ENCODE results near the gene PIK3AP1. TPM values are rescaled to one million over a fixed set of nuclear protein-coding genes. Genes with fewer than 3 reads are reported as not detected.

The PIK3AP1 gene
- total and polyA plus RNA-seq, 2 of the 13 experiments (the other 11 are each of a cell fraction or from before 2014, with no cell fraction given), result 3.6 to 13.8 TPM

DNA sequence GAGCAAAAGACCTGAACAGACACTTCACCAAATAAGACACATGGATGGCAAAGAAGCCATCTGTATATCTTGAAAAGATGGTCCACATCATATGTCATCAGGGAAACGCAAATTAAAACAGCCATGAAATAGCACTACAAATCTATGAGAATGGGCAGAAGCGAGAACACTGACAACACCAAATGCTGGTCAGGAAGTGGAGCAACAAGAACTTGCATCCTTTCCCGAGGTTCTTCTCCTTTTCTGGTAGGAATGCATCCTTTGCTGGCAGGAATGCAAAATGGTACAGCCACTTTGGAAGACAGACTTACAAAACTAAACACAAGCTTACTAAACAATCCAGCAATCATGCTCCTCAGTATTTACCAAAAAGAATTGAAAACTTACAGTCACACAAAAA, 60.0 kb downstream of the PIK3AP1 start:
- ChIA-PET POLR2A (no interaction called here), CTCF (ENCODE audit: low intra/inter-chr PET ratio, low total read pairs) (no interaction called here)
- no peak for FAIRE-seq
- H3K4me1 ChIP-seq (ENCODE audit: insufficient read depth, low read length), result peaks cover 60% of the 10 kb centered on the region
- H4K20me1 ChIP-seq (ENCODE audit: insufficient read depth, low read length), result no peaks in the 10 kb centered on the region
- H3K4me3 ChIP-seq (replicated peaks in 1 of 3; ENCODE audit: insufficient read depth in 1 of 3, low read depth in 2 of 3, low read length in 3 of 3), result no peak overlapping the region
- no peaks in the 10 kb centered on the region for H3K36me3 ChIP-seq (replicated peaks in 1 of 2; ENCODE audit: control insufficient read depth in 1 of 2, insufficient read depth in 2 of 2, low read length in 2 of 2)
- no peak for DNase-seq (ENCODE audit: low spot score)
- no peak overlapping the region for H3K27ac ChIP-seq (ENCODE audit: extremely low read length, insufficient read depth, low read length)
- WGBS (ENCODE audit: low lambda C conversion rate), result 84% methylated on average over 3 of the region's 3 CpGs
- no TSS peak for BruUV-seq (replicated peaks)
- H3K79me2 ChIP-seq (ENCODE audit: insufficient read depth, low read length), result no peaks in the 10 kb centered on the region
- intact Hi-C loops (cut with micrococcal nuclease; ENCODE audit: unreplicated experiment), result no loop called here
- H3K27me3 ChIP-seq (ENCODE audit: control insufficient read depth in 1 of 2, insufficient read depth in 2 of 2, low read length in 2 of 2), result no peaks in the 10 kb centered on the region
- no peak for ATAC-seq
- H3K9ac ChIP-seq (ENCODE audit: insufficient read depth, low read depth, low read length), result no peak overlapping the region
- no peak overlapping the region for H3K4me2 ChIP-seq (ENCODE audit: low read depth, low read length)
- H3K9me3 ChIP-seq (ENCODE audit: low read length), result no peaks in the 10 kb centered on the region
- in situ Hi-C loops (cut with HindIII; ENCODE audit: extremely low pct_ligation_motif_present, low pct_unique_long_range_greater_than_20kb), result no loop called here
- H2AFZ ChIP-seq (ENCODE audit: low read length), result no peak overlapping the region
- TF ChIP-seq ZHX1 (CRISPR knock-in tag; IDR thresholded peaks at IDR 0.05; ENCODE audit: low read depth) (no peak), GATAD1 (CRISPR knock-in tag; IDR thresholded peaks at IDR 0.05) (no peak), ZBTB43 (CRISPR knock-in tag; conservative IDR thresholded peaks at IDR 0.05) (no peak), ARNT (IDR thresholded peaks at IDR 0.05) (no peak), ZNF572 (CRISPR knock-in tag; IDR thresholded peaks at IDR 0.05) (no peak), ZNF563 (CRISPR knock-in tag; IDR thresholded peaks at IDR 0.05) (no peak), PREB (CRISPR knock-in tag; IDR thresholded peaks at IDR 0.05) (no peak), FOXO1 (CRISPR knock-in tag; IDR thresholded peaks at IDR 0.05) (no peak), ZFP36L2 (CRISPR knock-in tag; IDR thresholded peaks at IDR 0.05) (no peak), TCF12 (IDR thresholded peaks at IDR 0.05) (no peak), TCF12 (CRISPR knock-in tag; IDR thresholded peaks at IDR 0.05) (no peak)
- TF ChIP-seq, protein P1, sequence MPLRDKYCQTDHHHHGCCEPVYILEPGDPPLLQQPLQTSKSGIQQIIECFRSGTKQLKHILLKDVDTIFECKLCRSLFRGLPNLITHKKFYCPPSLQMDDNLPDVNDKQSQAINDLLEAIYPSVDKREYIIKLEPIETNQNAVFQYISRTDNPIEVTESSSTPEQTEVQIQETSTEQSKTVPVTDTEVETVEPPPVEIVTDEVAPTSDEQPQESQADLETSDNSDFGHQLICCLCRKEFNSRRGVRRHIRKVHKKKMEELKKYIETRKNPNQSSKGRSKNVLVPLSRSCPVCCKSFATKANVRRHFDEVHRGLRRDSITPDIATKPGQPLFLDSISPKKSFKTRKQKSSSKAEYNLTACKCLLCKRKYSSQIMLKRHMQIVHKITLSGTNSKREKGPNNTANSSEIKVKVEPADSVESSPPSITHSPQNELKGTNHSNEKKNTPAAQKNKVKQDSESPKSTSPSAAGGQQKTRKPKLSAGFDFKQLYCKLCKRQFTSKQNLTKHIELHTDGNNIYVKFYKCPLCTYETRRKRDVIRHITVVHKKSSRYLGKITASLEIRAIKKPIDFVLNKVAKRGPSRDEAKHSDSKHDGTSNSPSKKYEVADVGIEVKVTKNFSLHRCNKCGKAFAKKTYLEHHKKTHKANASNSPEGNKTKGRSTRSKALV (CRISPR knock-in tag; IDR thresholded peaks at IDR 0.05), result no peak
- TF ChIP-seq, protein P2, sequence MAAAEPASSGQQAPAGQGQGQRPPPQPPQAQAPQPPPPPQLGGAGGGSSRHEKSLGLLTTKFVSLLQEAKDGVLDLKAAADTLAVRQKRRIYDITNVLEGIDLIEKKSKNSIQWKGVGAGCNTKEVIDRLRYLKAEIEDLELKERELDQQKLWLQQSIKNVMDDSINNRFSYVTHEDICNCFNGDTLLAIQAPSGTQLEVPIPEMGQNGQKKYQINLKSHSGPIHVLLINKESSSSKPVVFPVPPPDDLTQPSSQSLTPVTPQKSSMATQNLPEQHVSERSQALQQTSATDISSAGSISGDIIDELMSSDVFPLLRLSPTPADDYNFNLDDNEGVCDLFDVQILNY (CRISPR knock-in tag; conservative IDR thresholded peaks at IDR 0.05), result no peak
- TF ChIP-seq, protein P3, sequence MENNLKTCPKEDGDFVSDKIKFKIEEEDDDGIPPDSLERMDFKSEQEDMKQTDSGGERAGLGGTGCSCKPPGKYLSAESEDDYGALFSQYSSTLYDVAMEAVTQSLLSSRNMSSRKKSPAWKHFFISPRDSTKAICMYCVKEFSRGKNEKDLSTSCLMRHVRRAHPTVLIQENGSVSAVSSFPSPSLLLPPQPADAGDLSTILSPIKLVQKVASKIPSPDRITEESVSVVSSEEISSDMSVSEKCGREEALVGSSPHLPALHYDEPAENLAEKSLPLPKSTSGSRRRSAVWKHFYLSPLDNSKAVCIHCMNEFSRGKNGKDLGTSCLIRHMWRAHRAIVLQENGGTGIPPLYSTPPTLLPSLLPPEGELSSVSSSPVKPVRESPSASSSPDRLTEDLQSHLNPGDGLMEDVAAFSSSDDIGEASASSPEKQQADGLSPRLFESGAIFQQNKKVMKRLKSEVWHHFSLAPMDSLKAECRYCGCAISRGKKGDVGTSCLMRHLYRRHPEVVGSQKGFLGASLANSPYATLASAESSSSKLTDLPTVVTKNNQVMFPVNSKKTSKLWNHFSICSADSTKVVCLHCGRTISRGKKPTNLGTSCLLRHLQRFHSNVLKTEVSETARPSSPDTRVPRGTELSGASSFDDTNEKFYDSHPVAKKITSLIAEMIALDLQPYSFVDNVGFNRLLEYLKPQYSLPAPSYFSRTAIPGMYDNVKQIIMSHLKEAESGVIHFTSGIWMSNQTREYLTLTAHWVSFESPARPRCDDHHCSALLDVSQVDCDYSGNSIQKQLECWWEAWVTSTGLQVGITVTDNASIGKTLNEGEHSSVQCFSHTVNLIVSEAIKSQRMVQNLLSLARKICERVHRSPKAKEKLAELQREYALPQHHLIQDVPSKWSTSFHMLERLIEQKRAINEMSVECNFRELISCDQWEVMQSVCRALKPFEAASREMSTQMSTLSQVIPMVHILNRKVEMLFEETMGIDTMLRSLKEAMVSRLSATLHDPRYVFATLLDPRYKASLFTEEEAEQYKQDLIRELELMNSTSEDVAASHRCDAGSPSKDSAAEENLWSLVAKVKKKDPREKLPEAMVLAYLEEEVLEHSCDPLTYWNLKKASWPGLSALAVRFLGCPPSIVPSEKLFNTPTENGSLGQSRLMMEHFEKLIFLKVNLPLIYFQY (CRISPR knock-in tag; IDR thresholded peaks at IDR 0.05; ENCODE audit: borderline replicate concordance), result no peak
